Type B pancreatic cell (in vitro differentiated cells): Measurements from ENCODE around the gene KRT38. TPM values are rescaled to one million over a fixed set of nuclear protein-coding genes. Genes with fewer than 3 reads are reported as not detected.
"Not testable (repeated sequence)": the region's sequence is repeated elsewhere in the genome, so short reads cannot be mapped to it uniquely, and the experiment has no call there.

Experiments
- DNase-seq: peaks from one replicate; pipeline ENCODE4 v3.0.0; 2021; ENCODE audit warnings: mixed read lengths; ENCODE audit not compliant: unreplicated experiment; ENCODE audit errors: extremely low spot score
- H3K27ac Mint-ChIP-seq: 2 replicates; pipeline ENCODE4 v1.8.0; 2021; ENCODE audit warnings: mild to moderate bottlenecking, mixed read lengths
- H3K27me3 Mint-ChIP-seq: 2 replicates; pipeline ENCODE4 v1.8.0; 2021; ENCODE audit warnings: mixed read lengths
- H3K36me3 Mint-ChIP-seq: 2 replicates; pipeline ENCODE4 v1.8.0; 2021; ENCODE audit warnings: mixed read lengths
- H3K4me1 Mint-ChIP-seq: one replicate; pipeline ENCODE4 v1.8.0; 2021; ENCODE audit warnings: mixed read lengths; ENCODE audit not compliant: unreplicated experiment
- H3K4me3 Mint-ChIP-seq: 2 replicates; pipeline ENCODE4 v1.8.0; 2021; ENCODE audit warnings: mild to moderate bottlenecking, mixed read lengths
- H3K9me3 Mint-ChIP-seq: 2 replicates; pipeline ENCODE4 v1.8.0; 2021; ENCODE audit warnings: mixed read lengths
- CTCF ChIP-seq: fragments of 200-600 bp; sonication (generic); conservative IDR thresholded peaks from 2 replicates; pipeline ENCODE4 v1.5.0; 2021; ENCODE audit warnings: antibody characterized with exemption, mild to moderate bottlenecking
- total RNA-seq: library from RNA; stranded (reverse); gene quantifications from 2 replicates; pipeline ENCODE4 v1.2.1, GENCODE V29; 2021; ENCODE audit warnings: low replicate concordance

KRT38 gene
- total RNA-seq, 1 donor from 2014 or later, result not detected

- H3K27me3 Mint-ChIP-seq, result no peaks in the 10 kb centered on the region
- H3K27ac Mint-ChIP-seq, result no peak overlapping the region
- H3K4me3 Mint-ChIP-seq, result no peak overlapping the region
- peaks cover 4% of the 10 kb centered on the region for H3K4me1 Mint-ChIP-seq
- no peak for DNase-seq
- no peaks in the 10 kb centered on the region for H3K9me3 Mint-ChIP-seq
- no peak for TF ChIP-seq CTCF
- H3K36me3 Mint-ChIP-seq, result no peaks in the 10 kb centered on the region
These were observed 1.4 kb downstream of the KRT38 start for GRCh38 chr17:41439375-41439774.

GRCh38 chr17:41437769-41438168, 3.0 kb downstream of the KRT38 start:
- no peak overlapping the region for H3K27ac Mint-ChIP-seq
- H3K27me3 Mint-ChIP-seq, result peaks cover 3% of the 10 kb centered on the region
- H3K9me3 Mint-ChIP-seq, result no peaks in the 10 kb centered on the region

GRCh38 chr17:41437254-41437653, 3.5 kb downstream of the KRT38 start:
- H3K36me3 Mint-ChIP-seq, result no peaks in the 10 kb centered on the region
- TF ChIP-seq CTCF, result no peak
- H3K27ac Mint-ChIP-seq, result no peak overlapping the region
- H3K9me3 Mint-ChIP-seq, result no peaks in the 10 kb centered on the region
- peaks cover 3% of the 10 kb centered on the region for H3K27me3 Mint-ChIP-seq
- H3K4me3 Mint-ChIP-seq, result no peak overlapping the region
- peaks cover 8% of the 10 kb centered on the region for H3K4me1 Mint-ChIP-seq
- DNase-seq, result no peak

More at GRCh38 chr17:41437769-41438168, 3.0 kb downstream of the KRT38 start:
- no peak for TF ChIP-seq CTCF
- Mint-ChIP-seq H3K4me3 (no peak overlapping the region), H3K4me1 (peaks cover 8% of the 10 kb centered on the region), H3K36me3 (no peaks in the 10 kb centered on the region)
- DNase-seq, result no peak

DNA sequence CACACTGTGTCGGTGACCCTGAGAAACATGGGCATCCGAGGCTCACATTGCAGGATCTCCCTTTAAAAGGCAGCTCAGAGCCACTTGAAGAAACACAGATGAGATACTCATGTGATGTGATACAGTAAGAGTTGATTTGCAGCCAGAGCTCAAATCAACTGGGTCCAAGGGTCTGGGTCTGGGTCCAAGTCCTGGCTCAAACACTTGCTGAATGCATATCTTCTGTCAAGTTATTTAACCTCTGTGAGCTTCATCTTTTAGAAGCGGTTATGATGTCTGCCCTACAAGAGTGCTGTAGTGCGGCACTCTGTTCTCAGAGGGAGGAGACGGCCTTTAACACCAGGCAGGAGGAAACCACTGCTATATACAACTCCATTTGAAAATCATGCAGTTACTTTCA, 6.4 kb downstream of the KRT38 start:
- Mint-ChIP-seq H3K27ac (no peak overlapping the region), H3K9me3 (no peaks in the 10 kb centered on the region), H3K27me3 (peaks cover 3% of the 10 kb centered on the region), H3K36me3 (no peaks in the 10 kb centered on the region), H3K4me3 (no peak overlapping the region), H3K4me1 (peaks cover 8% of the 10 kb centered on the region)
- no peak for TF ChIP-seq CTCF
- DNase-seq, result no peak

GRCh38 chr17:41434005-41434404, 6.8 kb downstream of the KRT38 start:
- no peak for TF ChIP-seq CTCF
- H3K4me3 Mint-ChIP-seq, result no peak overlapping the region

DNA sequence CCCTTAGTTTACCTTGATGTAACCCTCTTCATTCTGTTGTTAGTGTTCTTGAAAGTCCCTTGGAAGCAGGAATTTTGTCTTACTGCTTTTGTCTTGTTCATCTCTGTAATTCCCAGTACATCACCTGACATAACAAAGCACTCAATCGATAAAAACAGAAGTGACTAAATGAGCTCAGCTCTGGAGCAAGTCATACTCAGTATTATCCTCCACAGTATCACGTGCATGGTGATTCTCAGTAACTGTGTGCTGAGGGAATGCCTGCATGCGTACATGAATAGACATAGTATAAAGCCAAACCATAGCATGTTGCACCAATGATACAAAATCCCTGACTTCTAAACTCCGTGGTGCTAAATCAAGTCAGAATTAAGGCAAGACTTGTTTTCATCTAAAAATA, 7.2 kb downstream of the KRT38 start:
- peaks cover 8% of the 10 kb centered on the region for H3K4me1 Mint-ChIP-seq
- DNase-seq, result no peak
- no peaks in the 10 kb centered on the region for H3K9me3 Mint-ChIP-seq
- H3K27me3 Mint-ChIP-seq, result peaks cover 3% of the 10 kb centered on the region
- H3K4me3 Mint-ChIP-seq, result peak overlapping the region; percentile 3
- no peak for TF ChIP-seq CTCF
- no peak overlapping the region for H3K27ac Mint-ChIP-seq
- no peaks in the 10 kb centered on the region for H3K36me3 Mint-ChIP-seq

More at GRCh38 chr17:41434005-41434404, 6.8 kb downstream of the KRT38 start:
- DNase-seq, result no peak
- H3K36me3 Mint-ChIP-seq, result no peaks in the 10 kb centered on the region
- peaks cover 8% of the 10 kb centered on the region for H3K4me1 Mint-ChIP-seq
- no peaks in the 10 kb centered on the region for H3K9me3 Mint-ChIP-seq
- H3K27ac Mint-ChIP-seq, result no peak overlapping the region
- H3K27me3 Mint-ChIP-seq, result peaks cover 3% of the 10 kb centered on the region

DNA sequence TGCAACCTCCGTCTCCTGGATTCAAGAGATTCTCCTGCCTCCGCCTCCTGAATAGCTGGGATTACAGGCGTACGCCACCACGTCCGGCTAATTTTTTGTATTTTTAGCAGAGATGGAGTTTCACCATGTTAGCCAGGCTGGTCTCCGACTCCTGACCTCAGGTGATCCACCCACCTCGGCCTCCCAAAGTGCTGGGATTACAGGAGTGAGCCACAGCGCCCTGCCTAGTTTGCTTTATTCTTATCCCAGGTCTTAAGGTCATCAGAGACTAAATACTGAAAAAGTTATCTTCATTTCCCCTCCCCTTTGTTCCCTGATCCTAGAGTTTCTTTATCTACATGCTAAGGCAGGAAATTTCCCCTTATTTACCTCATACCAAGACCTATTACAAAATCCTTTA, 10.4 kb downstream of the KRT38 start:
- not testable (repeated sequence) for H3K36me3 Mint-ChIP-seq, H3K27me3 Mint-ChIP-seq, H3K27ac Mint-ChIP-seq

More for the DNA sequence above, 10.4 kb downstream of the KRT38 start:
- not testable (repeated sequence) for H3K4me3 Mint-ChIP-seq, DNase-seq, H3K4me1 Mint-ChIP-seq, H3K9me3 Mint-ChIP-seq
